ENCODE data around the gene EMX1. TPM values are rescaled to one million over a fixed set of nuclear protein-coding genes. Genes with fewer than 3 reads are reported as not detected.
A peak's percentile ranks its signal among the peaks of the same experiment; 100 is the strongest.

The EMX1 gene
- total and polyA plus RNA-seq, 2 donors (not counting 1 experiment from before 2014, with no cell fraction given), result not detected

DNA sequence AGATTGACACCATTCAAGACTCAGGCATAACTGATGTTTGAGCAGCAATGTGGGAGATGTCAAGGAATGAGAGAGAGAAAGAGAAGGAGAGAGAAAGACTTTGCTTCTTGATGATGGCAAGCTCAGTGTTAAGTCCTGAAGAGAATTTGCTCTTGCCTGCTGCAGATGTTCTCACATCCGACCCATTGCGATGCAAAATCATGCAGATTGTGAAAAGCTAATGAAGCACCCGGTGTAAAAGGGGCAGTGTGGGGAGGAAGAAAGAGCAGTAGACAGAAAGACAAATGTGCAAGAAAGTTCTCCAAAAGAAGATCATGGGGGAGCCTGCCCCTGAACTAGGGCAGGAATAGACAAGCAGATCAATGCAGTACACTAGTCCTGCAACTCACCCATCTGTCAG, 57.7 kb downstream of the EMX1 start:
- Histone ChIP-seq H3K27me3 (ENCODE audit: control insufficient read depth, insufficient read depth, low read length) (no peaks in the 10 kb centered on the region), H3K36me3 (ENCODE audit: control insufficient read depth, insufficient read depth, low read length) (no peaks in the 10 kb centered on the region), H3K4me3 (replicated peaks in 1 of 4; ENCODE audit: control extremely low read depth in 1 of 4, insufficient read depth in 1 of 4, low read depth in 3 of 4, low read length in 4 of 4) (no peak overlapping the region), H4K20me1 (ENCODE audit: control insufficient read depth, extremely low read depth, insufficient read depth, low read length) (no peaks in the 10 kb centered on the region), H3K4me1 (ENCODE audit: control insufficient read depth, extremely low read depth, insufficient read depth, low read length) (no peaks in the 10 kb centered on the region), H3K4me2 (ENCODE audit: extremely low read depth, insufficient read depth, low read length) (no peak overlapping the region), H3K9ac (ENCODE audit: insufficient read depth, low read length) (no peak overlapping the region), H3K79me2 (ENCODE audit: control insufficient read depth, insufficient read depth, low read length) (no peaks in the 10 kb centered on the region), H3K27ac (ENCODE audit: insufficient read depth, low read length) (no peak overlapping the region), H2AFZ (ENCODE audit: low read length) (no peak overlapping the region), H3K9me3 (ENCODE audit: control insufficient read depth, insufficient read depth, low read depth, low read length) (no peaks in the 10 kb centered on the region)
- DNase-seq (ENCODE audit: low read depth in 2 of 2), result no peak
- TF ChIP-seq, protein P1, sequence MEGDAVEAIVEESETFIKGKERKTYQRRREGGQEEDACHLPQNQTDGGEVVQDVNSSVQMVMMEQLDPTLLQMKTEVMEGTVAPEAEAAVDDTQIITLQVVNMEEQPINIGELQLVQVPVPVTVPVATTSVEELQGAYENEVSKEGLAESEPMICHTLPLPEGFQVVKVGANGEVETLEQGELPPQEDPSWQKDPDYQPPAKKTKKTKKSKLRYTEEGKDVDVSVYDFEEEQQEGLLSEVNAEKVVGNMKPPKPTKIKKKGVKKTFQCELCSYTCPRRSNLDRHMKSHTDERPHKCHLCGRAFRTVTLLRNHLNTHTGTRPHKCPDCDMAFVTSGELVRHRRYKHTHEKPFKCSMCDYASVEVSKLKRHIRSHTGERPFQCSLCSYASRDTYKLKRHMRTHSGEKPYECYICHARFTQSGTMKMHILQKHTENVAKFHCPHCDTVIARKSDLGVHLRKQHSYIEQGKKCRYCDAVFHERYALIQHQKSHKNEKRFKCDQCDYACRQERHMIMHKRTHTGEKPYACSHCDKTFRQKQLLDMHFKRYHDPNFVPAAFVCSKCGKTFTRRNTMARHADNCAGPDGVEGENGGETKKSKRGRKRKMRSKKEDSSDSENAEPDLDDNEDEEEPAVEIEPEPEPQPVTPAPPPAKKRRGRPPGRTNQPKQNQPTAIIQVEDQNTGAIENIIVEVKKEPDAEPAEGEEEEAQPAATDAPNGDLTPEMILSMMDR (conservative IDR thresholded peaks at IDR 0.05 in 1 of 2, IDR thresholded peaks at IDR 0.05 in 1 of 2; ENCODE audit: low read depth in 1 of 2, low read length in 2 of 2), result no peak
- TF ChIP-seq EZH2 (IDR thresholded peaks at IDR 0.05; ENCODE audit: low read length, missing control alignments), result no peak

DNA sequence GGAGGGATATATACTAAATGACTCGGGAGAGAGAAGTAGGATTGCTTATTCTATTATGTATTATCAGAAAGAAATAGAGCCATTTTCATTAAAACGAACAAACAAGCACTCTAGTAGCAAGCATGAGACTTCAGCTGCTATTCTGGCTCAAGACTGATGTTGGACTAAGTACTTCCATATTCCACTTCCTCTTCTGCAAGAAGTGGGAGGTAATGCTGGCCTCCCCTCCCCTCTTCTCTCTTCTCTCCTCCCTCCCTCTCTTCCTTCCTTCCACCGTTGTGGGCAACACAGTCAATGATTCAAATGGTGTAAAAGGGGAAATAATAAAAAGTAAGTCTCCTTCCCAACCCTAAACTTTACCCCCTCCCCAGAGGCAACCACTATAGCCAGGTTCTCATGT, 62.6 kb downstream of the EMX1 start:
- Histone ChIP-seq H3K4me2 (ENCODE audit: extremely low read depth, insufficient read depth, low read length) (no peak overlapping the region), H2AFZ (ENCODE audit: low read length) (no peak overlapping the region), H3K9me3 (ENCODE audit: control insufficient read depth, insufficient read depth, low read depth, low read length) (no peaks in the 10 kb centered on the region), H3K36me3 (ENCODE audit: control insufficient read depth, insufficient read depth, low read length) (no peaks in the 10 kb centered on the region), H3K79me2 (ENCODE audit: control insufficient read depth, insufficient read depth, low read length) (no peaks in the 10 kb centered on the region), H4K20me1 (ENCODE audit: control insufficient read depth, extremely low read depth, insufficient read depth, low read length) (no peaks in the 10 kb centered on the region), H3K4me1 (ENCODE audit: control insufficient read depth, extremely low read depth, insufficient read depth, low read length) (no peaks in the 10 kb centered on the region), H3K27ac (ENCODE audit: insufficient read depth, low read length) (no peak overlapping the region), H3K27me3 (ENCODE audit: control insufficient read depth, insufficient read depth, low read length) (no peaks in the 10 kb centered on the region), H3K4me3 (replicated peaks in 1 of 4; ENCODE audit: control extremely low read depth in 1 of 4, insufficient read depth in 1 of 4, low read depth in 3 of 4, low read length in 4 of 4) (no peak overlapping the region), H3K9ac (ENCODE audit: insufficient read depth, low read length) (no peak overlapping the region)
- TF ChIP-seq, protein P1 (conservative IDR thresholded peaks at IDR 0.05 in 1 of 2, IDR thresholded peaks at IDR 0.05 in 1 of 2; ENCODE audit: low read depth in 1 of 2, low read length in 2 of 2), result no peak
- TF ChIP-seq EZH2 (IDR thresholded peaks at IDR 0.05; ENCODE audit: low read length, missing control alignments), result no peak
- no peak for DNase-seq (ENCODE audit: low read depth in 2 of 2)

DNA sequence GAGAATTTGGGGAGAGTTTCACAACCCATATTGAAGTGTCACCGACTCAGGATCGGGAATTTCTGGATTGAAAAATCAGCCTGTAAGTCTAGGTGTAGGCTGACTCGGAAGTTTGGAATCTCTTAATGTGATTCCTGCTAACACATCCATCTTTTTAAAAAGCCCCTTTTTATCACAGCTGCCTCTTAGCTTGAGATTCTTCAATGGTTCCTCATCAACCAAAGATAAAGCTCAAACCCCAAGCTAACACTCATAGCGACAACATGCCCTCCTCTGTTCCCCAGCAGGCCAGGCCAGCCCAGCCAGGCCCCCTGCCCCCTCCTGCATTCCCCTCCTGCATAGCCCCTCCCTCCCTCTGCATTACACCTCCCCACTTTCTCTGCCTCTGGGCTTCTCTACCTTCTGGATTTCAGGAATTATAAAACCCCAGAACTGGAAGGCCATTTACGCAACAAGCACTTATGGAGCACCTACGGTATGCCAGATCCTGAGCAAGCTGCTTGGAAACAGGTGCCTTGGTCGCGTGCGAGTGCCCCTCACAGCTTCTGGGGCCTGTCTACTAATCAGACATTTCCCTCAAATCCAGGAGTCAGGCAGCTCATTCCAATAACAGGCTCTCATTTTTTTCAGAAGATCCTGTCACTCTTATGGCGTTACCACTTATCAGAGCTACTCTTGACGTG, 63.4 kb downstream of the EMX1 start:
- Histone ChIP-seq H3K36me3 (ENCODE audit: control insufficient read depth, insufficient read depth, low read length) (no peaks in the 10 kb centered on the region), H3K9ac (ENCODE audit: insufficient read depth, low read length) (no peak overlapping the region), H3K79me2 (ENCODE audit: control insufficient read depth, insufficient read depth, low read length) (no peaks in the 10 kb centered on the region), H2AFZ (ENCODE audit: low read length) (no peak overlapping the region), H3K27ac (ENCODE audit: insufficient read depth, low read length) (no peak overlapping the region), H3K4me3 (replicated peaks in 1 of 4; ENCODE audit: control extremely low read depth in 1 of 4, insufficient read depth in 1 of 4, low read depth in 3 of 4, low read length in 4 of 4) (no peak overlapping the region), H3K4me2 (ENCODE audit: extremely low read depth, insufficient read depth, low read length) (no peak overlapping the region), H3K4me1 (ENCODE audit: control insufficient read depth, extremely low read depth, insufficient read depth, low read length) (no peaks in the 10 kb centered on the region), H3K9me3 (ENCODE audit: control insufficient read depth, insufficient read depth, low read depth, low read length) (no peaks in the 10 kb centered on the region), H4K20me1 (ENCODE audit: control insufficient read depth, extremely low read depth, insufficient read depth, low read length) (no peaks in the 10 kb centered on the region), H3K27me3 (ENCODE audit: control insufficient read depth, insufficient read depth, low read length) (no peaks in the 10 kb centered on the region)
- DNase-seq (ENCODE audit: low read depth in 2 of 2), result peak in 1 of 2 donors; percentile 85
- TF ChIP-seq, protein P1 (conservative IDR thresholded peaks at IDR 0.05 in 1 of 2, IDR thresholded peaks at IDR 0.05 in 1 of 2; ENCODE audit: low read depth in 1 of 2, low read length in 2 of 2), result no peak
- no peak for TF ChIP-seq EZH2 (IDR thresholded peaks at IDR 0.05; ENCODE audit: low read length, missing control alignments)
